Measurements from ENCODE around the gene FARP2. TPM values are rescaled to one million over a fixed set of nuclear protein-coding genes. Genes with fewer than 3 reads are reported as not detected.
A peak's percentile ranks its signal among the peaks of the same experiment; 100 is the strongest.

FARP2 gene
- total and polyA plus RNA-seq, 2 donors (not counting 1 experiment from before 2014, with no cell fraction given): 28.2 to 41.0 TPM

DNA sequence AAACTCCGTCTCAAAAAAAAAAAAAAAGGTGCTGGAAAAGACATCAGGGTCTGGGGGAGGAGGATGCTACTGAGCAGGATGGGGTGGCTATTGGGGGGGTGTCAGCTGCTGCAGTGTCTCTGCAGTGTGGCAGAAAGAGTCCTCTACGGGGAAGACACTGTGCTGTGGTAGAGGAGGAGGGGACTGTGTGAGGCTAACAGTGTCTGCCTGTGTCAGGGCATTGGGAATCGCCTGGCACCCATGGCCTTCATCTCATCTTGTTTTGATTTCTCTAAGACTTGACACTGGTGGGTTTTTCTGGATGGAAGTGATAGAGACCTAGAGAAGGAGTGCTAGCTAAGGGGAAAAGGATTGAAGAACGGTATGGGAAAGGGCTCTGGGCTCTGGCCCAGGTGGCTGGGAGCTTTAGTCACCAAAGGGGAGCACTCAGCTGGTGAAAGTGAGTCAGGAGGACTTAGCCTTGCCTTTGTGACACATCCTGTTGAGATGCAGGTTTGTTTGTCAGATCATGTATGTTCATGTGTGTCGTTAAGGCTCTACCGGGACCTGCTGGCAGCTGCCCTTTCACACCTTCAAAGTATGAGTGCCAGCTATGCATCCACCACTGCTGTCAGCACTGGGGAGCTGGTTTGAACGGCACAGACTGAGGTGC lies 58.0 kb downstream of the FARP2 start:
- H3K27me3 ChIP-seq (ENCODE audit: control insufficient read depth, insufficient read depth, low read length): no peaks in the 10 kb centered on the region
- H2AFZ ChIP-seq (ENCODE audit: low read length): no peak overlapping the region
- no peak overlapping the region for H3K9ac ChIP-seq (ENCODE audit: insufficient read depth, low read length)
- no peak for TF ChIP-seq EZH2 (IDR thresholded peaks at IDR 0.05; ENCODE audit: low read length, missing control alignments)
- TF ChIP-seq, protein P1, sequence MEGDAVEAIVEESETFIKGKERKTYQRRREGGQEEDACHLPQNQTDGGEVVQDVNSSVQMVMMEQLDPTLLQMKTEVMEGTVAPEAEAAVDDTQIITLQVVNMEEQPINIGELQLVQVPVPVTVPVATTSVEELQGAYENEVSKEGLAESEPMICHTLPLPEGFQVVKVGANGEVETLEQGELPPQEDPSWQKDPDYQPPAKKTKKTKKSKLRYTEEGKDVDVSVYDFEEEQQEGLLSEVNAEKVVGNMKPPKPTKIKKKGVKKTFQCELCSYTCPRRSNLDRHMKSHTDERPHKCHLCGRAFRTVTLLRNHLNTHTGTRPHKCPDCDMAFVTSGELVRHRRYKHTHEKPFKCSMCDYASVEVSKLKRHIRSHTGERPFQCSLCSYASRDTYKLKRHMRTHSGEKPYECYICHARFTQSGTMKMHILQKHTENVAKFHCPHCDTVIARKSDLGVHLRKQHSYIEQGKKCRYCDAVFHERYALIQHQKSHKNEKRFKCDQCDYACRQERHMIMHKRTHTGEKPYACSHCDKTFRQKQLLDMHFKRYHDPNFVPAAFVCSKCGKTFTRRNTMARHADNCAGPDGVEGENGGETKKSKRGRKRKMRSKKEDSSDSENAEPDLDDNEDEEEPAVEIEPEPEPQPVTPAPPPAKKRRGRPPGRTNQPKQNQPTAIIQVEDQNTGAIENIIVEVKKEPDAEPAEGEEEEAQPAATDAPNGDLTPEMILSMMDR (conservative IDR thresholded peaks at IDR 0.05 in 1 of 2, IDR thresholded peaks at IDR 0.05 in 1 of 2; ENCODE audit: low read depth in 1 of 2, low read length in 2 of 2): no peak
- H3K36me3 ChIP-seq (ENCODE audit: control insufficient read depth, insufficient read depth, low read length): peaks cover 16% of the 10 kb centered on the region
- no peaks in the 10 kb centered on the region for H4K20me1 ChIP-seq (ENCODE audit: control insufficient read depth, extremely low read depth, insufficient read depth, low read length)
- peak; percentile 3 to 52 for DNase-seq (ENCODE audit: low read depth in 2 of 2)
- no peaks in the 10 kb centered on the region for H3K4me1 ChIP-seq (ENCODE audit: control insufficient read depth, extremely low read depth, insufficient read depth, low read length)
- H3K9me3 ChIP-seq (ENCODE audit: control insufficient read depth, insufficient read depth, low read depth, low read length): no peaks in the 10 kb centered on the region
- H3K4me3 ChIP-seq (replicated peaks in 1 of 4; ENCODE audit: control extremely low read depth in 1 of 4, insufficient read depth in 1 of 4, low read depth in 3 of 4, low read length in 4 of 4): no peak overlapping the region
- H3K79me2 ChIP-seq (ENCODE audit: control insufficient read depth, insufficient read depth, low read length): no peaks in the 10 kb centered on the region
- no peak overlapping the region for H3K4me2 ChIP-seq (ENCODE audit: extremely low read depth, insufficient read depth, low read length)
- no peak overlapping the region for H3K27ac ChIP-seq (ENCODE audit: insufficient read depth, low read length)

GRCh38 chr2:241415196-241415595 lies 59.1 kb downstream of the FARP2 start:
- Histone ChIP-seq H3K27me3 (ENCODE audit: control insufficient read depth, insufficient read depth, low read length) (no peaks in the 10 kb centered on the region), H3K79me2 (ENCODE audit: control insufficient read depth, insufficient read depth, low read length) (no peaks in the 10 kb centered on the region), H3K9ac (ENCODE audit: insufficient read depth, low read length) (no peak overlapping the region), H3K4me2 (ENCODE audit: extremely low read depth, insufficient read depth, low read length) (no peak overlapping the region), H3K9me3 (ENCODE audit: control insufficient read depth, insufficient read depth, low read depth, low read length) (no peaks in the 10 kb centered on the region), H3K4me3 (replicated peaks in 1 of 4; ENCODE audit: control extremely low read depth in 1 of 4, insufficient read depth in 1 of 4, low read depth in 3 of 4, low read length in 4 of 4) (no peak overlapping the region), H3K4me1 (ENCODE audit: control insufficient read depth, extremely low read depth, insufficient read depth, low read length) (no peaks in the 10 kb centered on the region), H4K20me1 (ENCODE audit: control insufficient read depth, extremely low read depth, insufficient read depth, low read length) (no peaks in the 10 kb centered on the region), H2AFZ (ENCODE audit: low read length) (no peak overlapping the region), H3K36me3 (ENCODE audit: control insufficient read depth, insufficient read depth, low read length) (peaks cover 16% of the 10 kb centered on the region), H3K27ac (ENCODE audit: insufficient read depth, low read length) (no peak overlapping the region)
- no peak for TF ChIP-seq EZH2 (IDR thresholded peaks at IDR 0.05; ENCODE audit: low read length, missing control alignments)
- TF ChIP-seq, protein P1 (conservative IDR thresholded peaks at IDR 0.05 in 1 of 2, IDR thresholded peaks at IDR 0.05 in 1 of 2; ENCODE audit: low read depth in 1 of 2, low read length in 2 of 2): no peak
- no peak for DNase-seq (ENCODE audit: low read depth in 2 of 2)

DNA sequence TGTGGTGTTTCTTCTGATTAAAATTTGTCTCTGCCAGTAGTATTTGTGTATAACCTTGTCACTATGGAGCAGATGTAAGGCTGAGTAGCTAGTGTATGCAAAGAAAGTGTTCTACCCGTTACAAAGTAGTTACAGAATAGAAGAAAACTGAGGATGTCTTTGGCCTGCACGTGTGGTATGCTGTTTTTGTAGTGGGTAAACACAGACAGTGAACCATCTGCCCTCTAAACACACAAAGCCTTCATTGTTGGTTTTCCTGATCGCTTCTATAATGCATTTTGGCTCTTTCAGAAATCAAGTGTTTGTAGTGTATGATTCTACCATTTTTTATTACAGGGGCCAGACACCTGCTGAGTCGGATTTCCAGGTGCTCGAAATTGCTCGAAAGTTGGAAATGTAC lies 61.5 kb downstream of the FARP2 start:
- no peaks in the 10 kb centered on the region for H4K20me1 ChIP-seq (ENCODE audit: control insufficient read depth, extremely low read depth, insufficient read depth, low read length)
- no peak overlapping the region for H3K4me3 ChIP-seq (replicated peaks in 1 of 4; ENCODE audit: control extremely low read depth in 1 of 4, insufficient read depth in 1 of 4, low read depth in 3 of 4, low read length in 4 of 4)
- H3K27ac ChIP-seq (ENCODE audit: insufficient read depth, low read length): no peak overlapping the region
- peaks cover 11% of the 10 kb centered on the region for H3K36me3 ChIP-seq (ENCODE audit: control insufficient read depth, insufficient read depth, low read length)
- TF ChIP-seq, protein P1 (conservative IDR thresholded peaks at IDR 0.05 in 1 of 2, IDR thresholded peaks at IDR 0.05 in 1 of 2; ENCODE audit: low read depth in 1 of 2, low read length in 2 of 2): no peak
- TF ChIP-seq EZH2 (IDR thresholded peaks at IDR 0.05; ENCODE audit: low read length, missing control alignments): no peak
- no peak overlapping the region for H3K4me2 ChIP-seq (ENCODE audit: extremely low read depth, insufficient read depth, low read length)
- H3K79me2 ChIP-seq (ENCODE audit: control insufficient read depth, insufficient read depth, low read length): no peaks in the 10 kb centered on the region
- H3K9ac ChIP-seq (ENCODE audit: insufficient read depth, low read length): no peak overlapping the region
- no peaks in the 10 kb centered on the region for H3K9me3 ChIP-seq (ENCODE audit: control insufficient read depth, insufficient read depth, low read depth, low read length)
- H2AFZ ChIP-seq (ENCODE audit: low read length): no peak overlapping the region
- DNase-seq (ENCODE audit: low read depth in 2 of 2): no peak
- no peaks in the 10 kb centered on the region for H3K4me1 ChIP-seq (ENCODE audit: control insufficient read depth, extremely low read depth, insufficient read depth, low read length)
- no peaks in the 10 kb centered on the region for H3K27me3 ChIP-seq (ENCODE audit: control insufficient read depth, insufficient read depth, low read length)
